Astrocyte (in vitro differentiated cells and primary cell): ENCODE measurements around the gene PBX1. TPM values are rescaled to one million over a fixed set of nuclear protein-coding genes. Genes with fewer than 3 reads are reported as not detected.

Experiments used
- DNase-seq: peaks from one replicate; pipeline ENCODE4 v3.0.0-alpha.2; 2010; ENCODE audit warnings: low read depth
- FAIRE-seq: peaks from 2 replicates; lab custom pipeline; 2011; peaks lifted over from hg19 to GRCh38; lab: Jason Lieb, UNC
- H2AFZ ChIP-seq: 2 replicates; pipeline ENCODE4 v1.6.0; 2012; ENCODE audit warnings: low read depth, low read length, inconsistent platforms
- H3K27ac ChIP-seq: 2 replicates; pipeline ENCODE4 v1.5.1; 2011; ENCODE audit warnings: low read depth, low read length, inconsistent platforms
- H3K27me3 ChIP-seq: 2 replicates; pipeline ENCODE4 v1.6.0; 2011; ENCODE audit warnings: low read length, inconsistent platforms; ENCODE audit not compliant: insufficient read depth
- H3K36me3 ChIP-seq: 2 replicates; pipeline ENCODE4 v1.5.1; 2011; ENCODE audit warnings: low read length, inconsistent platforms; ENCODE audit not compliant: insufficient read depth
- H3K4me1 ChIP-seq: 2 replicates; pipeline ENCODE4 v1.5.1; 2011; ENCODE audit warnings: low read length, inconsistent platforms; ENCODE audit not compliant: insufficient read depth
- H3K4me2 ChIP-seq: 2 replicates; pipeline ENCODE4 v1.6.0; 2012; ENCODE audit warnings: low read length, inconsistent platforms
- H3K4me3 ChIP-seq: 2 replicates; pipeline ENCODE4 v1.5.1; 2011; ENCODE audit warnings: low read depth, mild to moderate bottlenecking, low read length, inconsistent platforms; ENCODE audit not compliant: insufficient read depth
- H3K79me2 ChIP-seq: 2 replicates; pipeline ENCODE4 v1.6.0; 2012; ENCODE audit warnings: mild to moderate bottlenecking, low read length, inconsistent platforms; ENCODE audit not compliant: insufficient read depth
- H3K9ac ChIP-seq: 2 replicates; pipeline ENCODE4 v1.6.0; 2012; ENCODE audit warnings: mild to moderate bottlenecking, low read length, inconsistent platforms
- H3K9me3 ChIP-seq: 2 replicates; pipeline ENCODE4 v1.5.1; 2012; ENCODE audit warnings: low read depth, mild to moderate bottlenecking, low read length, inconsistent platforms; ENCODE audit not compliant: insufficient read depth
- H4K20me1 ChIP-seq: 2 replicates; pipeline ENCODE4 v1.6.0; 2012; ENCODE audit warnings: low read length, inconsistent platforms; ENCODE audit not compliant: insufficient read depth
- H3K27ac Mint-ChIP-seq: one replicate; pipeline ENCODE4 v1.8.0; 2021; ENCODE audit warnings: mild to moderate bottlenecking, mixed read lengths; ENCODE audit not compliant: unreplicated experiment
- H3K27me3 Mint-ChIP-seq: one replicate; pipeline ENCODE4 v1.8.0; 2021; ENCODE audit warnings: low read depth, mixed read lengths; ENCODE audit not compliant: unreplicated experiment
- H3K36me3 Mint-ChIP-seq: one replicate; pipeline ENCODE4 v1.8.0; 2021; ENCODE audit warnings: low read depth, mixed read lengths; ENCODE audit not compliant: unreplicated experiment
- H3K4me1 Mint-ChIP-seq: one replicate; pipeline ENCODE4 v1.8.0; 2021; ENCODE audit warnings: low read depth, mixed read lengths; ENCODE audit not compliant: unreplicated experiment
- H3K4me3 Mint-ChIP-seq: one replicate; pipeline ENCODE4 v1.8.0; 2021; ENCODE audit warnings: mild to moderate bottlenecking, moderate library complexity, mixed read lengths; ENCODE audit not compliant: unreplicated experiment
- H3K9me3 Mint-ChIP-seq: one replicate; pipeline ENCODE4 v1.8.0; 2021; ENCODE audit warnings: mild to moderate bottlenecking, mixed read lengths; ENCODE audit not compliant: unreplicated experiment
- CTCF ChIP-seq: IDR thresholded peaks from 2 replicates; pipeline ENCODE4 v1.5.1; 2011; ENCODE audit warnings: low read depth, mild to moderate bottlenecking, inconsistent platforms, low read length, moderate library complexity; ENCODE audit not compliant: insufficient read depth
- EZH2 ChIP-seq: IDR thresholded peaks from 2 replicates; pipeline ENCODE4 v1.6.1; 2012; ENCODE audit warnings: mild to moderate bottlenecking, low read length, inconsistent platforms; ENCODE audit not compliant: insufficient read depth
- total RNA-seq: library from RNA; stranded (reverse); gene quantifications from 2 replicates; pipeline ENCODE4 v1.2.1, GENCODE V29; 2021

The PBX1 gene
- total RNA-seq, 1 donor from 2014 or later, result 37.2 TPM

- Histone ChIP-seq H2AFZ (no peak overlapping the region), H3K9me3 (no peaks in the 10 kb centered on the region), H3K4me2 (no peak overlapping the region), H3K4me1 (peaks cover 24% of the 10 kb centered on the region), H4K20me1 (no peaks in the 10 kb centered on the region), H3K9ac (no peak overlapping the region), H3K27me3 (no peaks in the 10 kb centered on the region), H3K36me3 (no peaks in the 10 kb centered on the region), H3K4me3 (no peak overlapping the region), H3K27ac (no peak overlapping the region), H3K79me2 (peaks cover 2% of the 10 kb centered on the region)
- no peak for TF ChIP-seq EZH2
- TF ChIP-seq CTCF, result no peak
- no peak overlapping the region for H3K4me3 Mint-ChIP-seq
- DNase-seq (peak; percentile 64), FAIRE-seq (no peak)
- no peaks in the 10 kb centered on the region for H3K27me3 Mint-ChIP-seq
- no peak overlapping the region for H3K27ac Mint-ChIP-seq
- H3K9me3 Mint-ChIP-seq, result no peaks in the 10 kb centered on the region
- peaks cover 24% of the 10 kb centered on the region for H3K4me1 Mint-ChIP-seq
- H3K36me3 Mint-ChIP-seq, result no peaks in the 10 kb centered on the region
Measured at GRCh38 chr1:164604541-164604940, 45.6 kb downstream of the PBX1 start.

GRCh38 chr1:164605254-164606091 lies 46.5 kb downstream of the PBX1 start:
- Histone ChIP-seq H2AFZ (no peak overlapping the region), H3K9ac (no peak overlapping the region), H3K79me2 (peaks cover 2% of the 10 kb centered on the region), H3K27ac (no peak overlapping the region), H3K4me2 (no peak overlapping the region), H3K4me3 (no peak overlapping the region), H4K20me1 (no peaks in the 10 kb centered on the region), H3K9me3 (no peaks in the 10 kb centered on the region), H3K36me3 (no peaks in the 10 kb centered on the region), H3K4me1 (peaks cover 24% of the 10 kb centered on the region), H3K27me3 (no peaks in the 10 kb centered on the region)
- Mint-ChIP-seq H3K36me3 (no peaks in the 10 kb centered on the region), H3K9me3 (no peaks in the 10 kb centered on the region), H3K4me3 (no peak overlapping the region), H3K4me1 (peaks cover 24% of the 10 kb centered on the region), H3K27me3 (no peaks in the 10 kb centered on the region), H3K27ac (no peak overlapping the region)
- TF ChIP-seq EZH2 (no peak), CTCF (no peak)
- no peak for DNase-seq
- FAIRE-seq, result no peak

- peaks cover 32% of the 10 kb centered on the region for H3K4me1 ChIP-seq
- no peaks in the 10 kb centered on the region for H3K9me3 Mint-ChIP-seq
- no peak for FAIRE-seq
Measured at GRCh38 chr1:164607351-164607750, 48.4 kb downstream of the PBX1 start.

More at GRCh38 chr1:164607351-164607750, 48.4 kb downstream of the PBX1 start:
- Histone ChIP-seq H3K9ac (no peak overlapping the region), H3K79me2 (peaks cover 2% of the 10 kb centered on the region), H3K4me2 (no peak overlapping the region), H3K27ac (no peak overlapping the region), H3K4me3 (no peak overlapping the region), H3K36me3 (no peaks in the 10 kb centered on the region), H3K27me3 (no peaks in the 10 kb centered on the region), H4K20me1 (no peaks in the 10 kb centered on the region), H2AFZ (no peak overlapping the region), H3K9me3 (no peaks in the 10 kb centered on the region)
- Mint-ChIP-seq H3K4me1 (peaks cover 36% of the 10 kb centered on the region), H3K27me3 (no peaks in the 10 kb centered on the region), H3K36me3 (no peaks in the 10 kb centered on the region), H3K27ac (no peak overlapping the region), H3K4me3 (no peak overlapping the region)
- DNase-seq, result no peak
- TF ChIP-seq CTCF (no peak), EZH2 (no peak)
